WTC11 (cell line): ENCODE data around the gene ABI2. TPM values are rescaled to one million over a fixed set of nuclear protein-coding genes. Genes with fewer than 3 reads are reported as not detected.
A peak's percentile ranks its signal among the peaks of the same experiment; 100 is the strongest.

ENCODE experiments used
- ATAC-seq: fragments of 200-7000 bp; cut with Tn5 transposase; 2 replicates; pipeline ENCODE4 v1.10.0; 2021; ENCODE audit warnings: mild to moderate bottlenecking, moderate library complexity
- CTCF ChIA-PET: fragments of 300-600 bp; sonication (Branson Sonifier 250); formaldehyde crosslinking; loops from one replicate; lab custom pipeline; 2021; ENCODE audit warnings: antibody characterized with exemption; lab: Charles Lee
- POLR2A ChIA-PET: fragments of 350-600 bp; sonication (Branson Sonifier 250); formaldehyde crosslinking; loops from one replicate; lab custom pipeline; 2021; ENCODE audit warnings: antibody characterized with exemption; lab: Charles Lee
- DNase-seq: peaks from one replicate; pipeline ENCODE4 v3.0.0; 2021; ENCODE audit warnings: low spot score
- H3K27ac Mint-ChIP-seq: 2 replicates; pipeline ENCODE4 v1.8.0; 2021; ENCODE audit warnings: mixed read lengths
- H3K27me3 Mint-ChIP-seq: 2 replicates; pipeline ENCODE4 v1.8.0; 2021; ENCODE audit warnings: low read depth, mild to moderate bottlenecking, moderate library complexity, mixed read lengths
- H3K36me3 Mint-ChIP-seq: 2 replicates; pipeline ENCODE4 v1.8.0; 2021; ENCODE audit warnings: mixed read lengths
- H3K4me1 Mint-ChIP-seq: 2 replicates; pipeline ENCODE4 v1.8.0; 2022; ENCODE audit warnings: mixed read lengths
- H3K4me3 Mint-ChIP-seq: 2 replicates; pipeline ENCODE4 v1.8.0; 2021; ENCODE audit warnings: mild to moderate bottlenecking, moderate library complexity, mixed read lengths
- H3K9me3 Mint-ChIP-seq: 2 replicates; pipeline ENCODE4 v1.8.0; 2021; ENCODE audit warnings: mixed read lengths
- ATF1 ChIP-seq: sonication (generic); formaldehyde crosslinking; IDR thresholded peaks from 2 replicates; pipeline ENCODE4 v1.8.1; 2023; ENCODE audit warnings: mild to moderate bottlenecking, moderate library complexity, missing genetic modification reagents
- ATF6 ChIP-seq: sonication (generic); formaldehyde crosslinking; IDR thresholded peaks from 2 replicates; pipeline ENCODE4 v1.8.1; 2023; ENCODE audit warnings: mild to moderate bottlenecking, missing genetic modification reagents
- ERG ChIP-seq: fragments of 250-450 bp; sonication (Bioruptor Pico); IDR thresholded peaks from 2 replicates; pipeline ENCODE4 v1.8.0; 2021; ENCODE audit warnings: mild to moderate bottlenecking
- GTF2I ChIP-seq: fragments of 250-450 bp; sonication (Bioruptor Pico); conservative IDR thresholded peaks from 2 replicates; pipeline ENCODE4 v1.4.0; 2021; ENCODE audit warnings: mild to moderate bottlenecking
- HMGA2 ChIP-seq: fragments of 250-450 bp; sonication (Bioruptor Pico); IDR thresholded peaks from 2 replicates; pipeline ENCODE4 v1.4.0; 2021; ENCODE audit warnings: mild to moderate bottlenecking, moderate library complexity
- MXD4 ChIP-seq: fragments of 250-450 bp; sonication (Bioruptor Pico); IDR thresholded peaks from 2 replicates; pipeline ENCODE4 v1.8.0; 2021; ENCODE audit warnings: mild to moderate bottlenecking, moderate library complexity, borderline replicate concordance
- NFYB ChIP-seq: sonication (generic); formaldehyde crosslinking; conservative IDR thresholded peaks from 2 replicates; pipeline ENCODE4 v1.8.0; 2022; ENCODE audit warnings: low read depth, missing genetic modification reagents
- NR1H2 ChIP-seq: sonication (generic); formaldehyde crosslinking; IDR thresholded peaks from 2 replicates; pipeline ENCODE4 v1.9.0; 2021; ENCODE audit warnings: mild to moderate bottlenecking, moderate library complexity, missing genetic modification reagents
- NR2C2 ChIP-seq: sonication (generic); formaldehyde crosslinking; IDR thresholded peaks from 2 replicates; pipeline ENCODE4 v1.8.0; 2022; ENCODE audit warnings: mild to moderate bottlenecking, missing genetic modification reagents
- NR3C1 ChIP-seq: sonication (generic); formaldehyde crosslinking; conservative IDR thresholded peaks from 2 replicates; pipeline ENCODE4 v1.8.1; 2023; ENCODE audit warnings: low read depth, mild to moderate bottlenecking, missing genetic modification reagents
- RELA ChIP-seq: sonication (generic); formaldehyde crosslinking; IDR thresholded peaks from 2 replicates; pipeline ENCODE4 v1.8.1; 2022; ENCODE audit warnings: missing genetic modification reagents, mild to moderate bottlenecking, borderline replicate concordance
- RORB ChIP-seq: fragments of 250-450 bp; sonication (Bioruptor Pico); IDR thresholded peaks from 2 replicates; pipeline ENCODE4 v1.9.0; 2021; ENCODE audit warnings: mild to moderate bottlenecking
- SOX15 ChIP-seq: fragments of 250-450 bp; sonication (Bioruptor Pico); IDR thresholded peaks from 2 replicates; pipeline ENCODE4 v1.9.0; 2021; ENCODE audit warnings: mild to moderate bottlenecking
- SP1 ChIP-seq: sonication (generic); formaldehyde crosslinking; conservative IDR thresholded peaks from 2 replicates; pipeline ENCODE4 v1.8.1; 2022; ENCODE audit warnings: missing genetic modification reagents
- TEAD4 ChIP-seq: sonication (generic); formaldehyde crosslinking; IDR thresholded peaks from 2 replicates; pipeline ENCODE4 v1.8.0; 2022; ENCODE audit warnings: mild to moderate bottlenecking, missing genetic modification reagents
- TP53 ChIP-seq: sonication (generic); formaldehyde crosslinking; IDR thresholded peaks from 2 replicates; pipeline ENCODE4 v1.8.1; 2023; ENCODE audit warnings: mild to moderate bottlenecking, missing genetic modification reagents
- USF2 ChIP-seq: sonication (generic); formaldehyde crosslinking; IDR thresholded peaks from 2 replicates; pipeline ENCODE4 v1.8.1; 2023; ENCODE audit warnings: mild to moderate bottlenecking, missing genetic modification reagents, moderate library complexity
- ZNF263 ChIP-seq: sonication (generic); formaldehyde crosslinking; IDR thresholded peaks from 2 replicates; pipeline ENCODE4 v1.8.1; 2022; ENCODE audit warnings: low read depth, mild to moderate bottlenecking, moderate library complexity, missing genetic modification reagents
- ZNF317 ChIP-seq: sonication (generic); formaldehyde crosslinking; IDR thresholded peaks from 2 replicates; pipeline ENCODE4 v1.8.1; 2023; ENCODE audit warnings: low read depth, mild to moderate bottlenecking, moderate library complexity, missing genetic modification reagents, borderline replicate concordance
- ZNF671 ChIP-seq: fragments of 250-450 bp; sonication (Bioruptor Pico); IDR thresholded peaks from 2 replicates; pipeline ENCODE4 v1.8.0; 2021; ENCODE audit warnings: mild to moderate bottlenecking
- total RNA-seq: library from RNA; stranded (reverse); gene quantifications from 3 replicates; pipeline ENCODE4 v1.2.3, GENCODE V29; 2021
- TF ChIP-seq, protein P1 (sequence below): fragments of 250-450 bp; sonication (Bioruptor Pico); IDR thresholded peaks from 2 replicates; pipeline ENCODE4 v1.9.0; 2021; ENCODE audit warnings: mild to moderate bottlenecking

Gene ABI2
- total RNA-seq, 1 experiment from 2014 or later = 121 TPM

- ChIA-PET CTCF (interaction anchor here (0.6 kb wide), 1 partner anchor 710 kb away, joined by 4 read pairs; no protein-coding TSS in a partner anchor), POLR2A (no interaction called here)
- no peak for ATAC-seq
- H3K36me3 Mint-ChIP-seq = peaks cover 2% of the 10 kb centered on the region
- H3K27me3 Mint-ChIP-seq = no peaks in the 10 kb centered on the region
- H3K9me3 Mint-ChIP-seq = no peaks in the 10 kb centered on the region
- H3K27ac Mint-ChIP-seq = peak overlapping the region; percentile 93
- no peak for TF ChIP-seq NR1H2 (CRISPR knock-in tag)
- no peak for TF ChIP-seq TP53 (CRISPR knock-in tag)
- no peak for TF ChIP-seq ZNF671 (CRISPR knock-in tag)
- TF ChIP-seq NFYB (CRISPR knock-in tag) = no peak
- TF ChIP-seq USF2 = no peak
- no peak for TF ChIP-seq NR3C1 (CRISPR knock-in tag)
- no peak for TF ChIP-seq ATF6 (CRISPR knock-in tag)
- TF ChIP-seq ZNF317 (CRISPR knock-in tag) = no peak
- no peak for TF ChIP-seq NR2C2 (CRISPR knock-in tag)
- no peak for TF ChIP-seq MXD4 (CRISPR knock-in tag)
- TF ChIP-seq SOX15 (CRISPR knock-in tag) = no peak
- no peak for TF ChIP-seq TEAD4 (CRISPR knock-in tag)
- no peak for TF ChIP-seq HMGA2
- TF ChIP-seq RORB (CRISPR knock-in tag) = no peak
- no peak for TF ChIP-seq SP1 (CRISPR knock-in tag)
- TF ChIP-seq, protein P1, sequence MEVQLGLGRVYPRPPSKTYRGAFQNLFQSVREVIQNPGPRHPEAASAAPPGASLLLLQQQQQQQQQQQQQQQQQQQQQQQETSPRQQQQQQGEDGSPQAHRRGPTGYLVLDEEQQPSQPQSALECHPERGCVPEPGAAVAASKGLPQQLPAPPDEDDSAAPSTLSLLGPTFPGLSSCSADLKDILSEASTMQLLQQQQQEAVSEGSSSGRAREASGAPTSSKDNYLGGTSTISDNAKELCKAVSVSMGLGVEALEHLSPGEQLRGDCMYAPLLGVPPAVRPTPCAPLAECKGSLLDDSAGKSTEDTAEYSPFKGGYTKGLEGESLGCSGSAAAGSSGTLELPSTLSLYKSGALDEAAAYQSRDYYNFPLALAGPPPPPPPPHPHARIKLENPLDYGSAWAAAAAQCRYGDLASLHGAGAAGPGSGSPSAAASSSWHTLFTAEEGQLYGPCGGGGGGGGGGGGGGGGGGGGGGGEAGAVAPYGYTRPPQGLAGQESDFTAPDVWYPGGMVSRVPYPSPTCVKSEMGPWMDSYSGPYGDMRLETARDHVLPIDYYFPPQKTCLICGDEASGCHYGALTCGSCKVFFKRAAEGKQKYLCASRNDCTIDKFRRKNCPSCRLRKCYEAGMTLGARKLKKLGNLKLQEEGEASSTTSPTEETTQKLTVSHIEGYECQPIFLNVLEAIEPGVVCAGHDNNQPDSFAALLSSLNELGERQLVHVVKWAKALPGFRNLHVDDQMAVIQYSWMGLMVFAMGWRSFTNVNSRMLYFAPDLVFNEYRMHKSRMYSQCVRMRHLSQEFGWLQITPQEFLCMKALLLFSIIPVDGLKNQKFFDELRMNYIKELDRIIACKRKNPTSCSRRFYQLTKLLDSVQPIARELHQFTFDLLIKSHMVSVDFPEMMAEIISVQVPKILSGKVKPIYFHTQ (CRISPR knock-in tag) = no peak
- TF ChIP-seq ATF1 (CRISPR knock-in tag) = no peak
- H3K4me3 Mint-ChIP-seq = peak overlapping the region; percentile 89
- DNase-seq = no peak
- H3K4me1 Mint-ChIP-seq = peaks cover 32% of the 10 kb centered on the region
Observed at GRCh38 chr2:203330434-203330833, 2.2 kb downstream of the ABI2 start.

DNA sequence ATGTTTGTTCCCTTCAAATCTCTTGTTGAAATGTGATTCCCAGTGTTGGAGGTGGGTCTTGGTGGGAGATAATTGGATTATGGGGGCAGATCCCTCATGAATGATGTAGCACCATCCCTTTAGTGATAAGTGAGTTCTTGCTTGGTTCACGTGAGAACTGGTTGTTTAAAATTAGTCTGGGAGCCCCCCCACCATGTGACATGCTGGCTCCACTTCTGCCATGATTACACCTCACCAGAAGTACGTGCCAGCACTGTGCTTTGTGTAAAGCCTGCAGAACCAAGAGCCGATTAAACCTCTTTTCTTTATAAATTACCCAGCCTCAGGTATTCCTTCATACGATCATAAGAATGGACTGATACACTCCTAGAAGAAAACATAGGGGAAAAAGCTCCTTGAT lies 10.1 kb downstream of the ABI2 start:
- ChIA-PET CTCF (no interaction called here), POLR2A (no interaction called here)
- no peaks in the 10 kb centered on the region for H3K9me3 Mint-ChIP-seq
- no peaks in the 10 kb centered on the region for H3K27me3 Mint-ChIP-seq
- ATAC-seq = no peak
- H3K4me3 Mint-ChIP-seq = no peak overlapping the region
- TF ChIP-seq HMGA2 (no peak), NR1H2 (CRISPR knock-in tag) (no peak), ATF6 (CRISPR knock-in tag) (no peak), TP53 (CRISPR knock-in tag) (no peak), ZNF263 (no peak), GTF2I (no peak), RELA (CRISPR knock-in tag) (no peak), ZNF317 (CRISPR knock-in tag) (no peak), NR2C2 (CRISPR knock-in tag) (no peak), SP1 (CRISPR knock-in tag) (no peak), ERG (CRISPR knock-in tag) (no peak)
- peaks cover 38% of the 10 kb centered on the region for H3K4me1 Mint-ChIP-seq
- no peak for DNase-seq
- peaks cover 2% of the 10 kb centered on the region for H3K36me3 Mint-ChIP-seq
- no peak overlapping the region for H3K27ac Mint-ChIP-seq
